Esophagus squamous epithelium (tissue), 4 donors: ENCODE data around the gene SLC41A2.

Experiments used
- CTCF ChIP-seq, 6 experiments: fragments of 450-650 bp in 4 of 6; fragments of 200-600 bp in 2 of 6; sonication (generic) in 2 of 6; IDR thresholded peaks; one replicate each; pipeline ENCODE4 v1.5.1; 2016 to 2019; ENCODE audit warnings: antibody characterized with exemption in 6 of 6, mild to moderate bottlenecking in 4 of 6, moderate library complexity in 4 of 6
- POLR2A ChIP-seq, 4 donors: fragments of 450-650 bp; IDR thresholded peaks; one replicate each; pipeline ENCODE4 v1.6.1; 2017; ENCODE audit warnings: antibody characterized with exemption in 4 of 4, mild to moderate bottlenecking in 4 of 4, moderate library complexity in 3 of 4

- TF ChIP-seq CTCF (IDR thresholded peaks at IDR 0.05) (no peak), POLR2A (IDR thresholded peaks at IDR 0.05) (no peak)
These were observed 46.1 kb downstream of the SLC41A2 start for GRCh38 chr12:104911942-104912341.
